K562 (cell line): ENCODE results near the gene LGALS8. TPM values are rescaled to one million over a fixed set of nuclear protein-coding genes. Genes with fewer than 3 reads are reported as not detected.

ENCODE experiments used
- ARID1B ChIP-seq: fragments of 450-650 bp; IDR thresholded peaks from 2 replicates; pipeline ENCODE4 v1.6.1; 2016; ENCODE audit warnings: antibody characterized with exemption, mild to moderate bottlenecking, inconsistent platforms
- CTCF ChIP-seq, 3 experiments: IDR thresholded peaks in 2 of 3; conservative IDR thresholded peaks in 1 of 3; 2 replicates each; pipeline ENCODE4 v1.5.1; 2011 to 2012; ENCODE audit warnings: low read length in 3 of 3, mild to moderate bottlenecking in 3 of 3, control low read depth in 2 of 3, improper control_type of control experiment in 1 of 3, inconsistent platforms in 1 of 3, low read depth in 1 of 3, mixed read lengths in 1 of 3, moderate library complexity in 1 of 3; ENCODE audit not compliant: insufficient read depth in 2 of 3
- ETS1 ChIP-seq: conservative IDR thresholded peaks from 2 replicates; pipeline ENCODE4 v1.6.1; 2011; ENCODE audit warnings: low read depth, mild to moderate bottlenecking, low read length; ENCODE audit not compliant: control insufficient read depth
- JUN ChIP-seq, 2 experiments: sonication (generic) in 1 of 2; formaldehyde crosslinking in 1 of 2; IDR thresholded peaks; 2 replicates each; pipeline versions ENCODE4 v1.6.1 to v1.8.0; 2012 to 2022; ENCODE audit warnings: borderline replicate concordance in 2 of 2, mild to moderate bottlenecking in 2 of 2, improper control_type of control experiment in 1 of 2, low read depth in 1 of 2, low read length in 1 of 2, missing genetic modification reagents in 1 of 2
- NR2C2 ChIP-seq, 2 experiments: fragments of 200-800 bp in 1 of 2; sonication (Bioruptor generic) in 1 of 2; sonication (generic) in 1 of 2; formaldehyde crosslinking in 1 of 2; IDR thresholded peaks; 2 replicates each; pipeline versions ENCODE4 v1.6.1 to v1.8.0; 2016 to 2022; ENCODE audit warnings: mild to moderate bottlenecking in 1 of 2, missing compliant biosample characterization in 1 of 2, missing genetic modification characterization in 1 of 2, missing genetic modification reagents in 1 of 2
- NR2F6 ChIP-seq: fragments of 450-650 bp; formaldehyde crosslinking; IDR thresholded peaks from 2 replicates; pipeline ENCODE4 v1.4.0; 2020; ENCODE audit warnings: mild to moderate bottlenecking
- PBX2 ChIP-seq, 2 experiments: IDR thresholded peaks in 1 of 2; conservative IDR thresholded peaks in 1 of 2; 2 replicates each; pipeline ENCODE4 v1.6.1; 2016; ENCODE audit warnings: low read depth in 2 of 2, mild to moderate bottlenecking in 1 of 2, missing compliant biosample characterization in 1 of 2, missing genetic modification characterization in 1 of 2, moderate library complexity in 1 of 2
- POLR2AphosphoS5 ChIP-seq: IDR thresholded peaks from 2 replicates; pipeline ENCODE4 v1.6.1; 2011; ENCODE audit warnings: mild to moderate bottlenecking, low read depth, low read length, moderate library complexity; ENCODE audit not compliant: control insufficient read depth, insufficient read depth
- RAD51 ChIP-seq: fragments of 450-650 bp; IDR thresholded peaks from 2 replicates; pipeline ENCODE4 v1.7.1; 2016; ENCODE audit warnings: low read depth, mild to moderate bottlenecking, borderline replicate concordance
- SMARCA4 ChIP-seq: fragments of 450-650 bp; IDR thresholded peaks from 2 replicates; pipeline ENCODE4 v1.6.1; 2016
- THAP12 ChIP-seq: fragments of 250-450 bp; sonication (Bioruptor Pico); IDR thresholded peaks from 2 replicates; pipeline ENCODE4 v1.9.0; 2021; ENCODE audit warnings: mild to moderate bottlenecking, inconsistent platforms
- USF1 ChIP-seq: sonication (generic); formaldehyde crosslinking; IDR thresholded peaks from 2 replicates; pipeline ENCODE4 v1.9.0; 2022; ENCODE audit warnings: mild to moderate bottlenecking, missing genetic modification reagents
- ZNF449 ChIP-seq: fragments of 250-450 bp; sonication (Bioruptor Pico); IDR thresholded peaks from 2 replicates; pipeline ENCODE4 v1.8.0; 2022; ENCODE audit warnings: moderate library complexity, mild to moderate bottlenecking, inconsistent platforms
- ZNF551 ChIP-seq: fragments of 250-450 bp; sonication (Bioruptor Pico); IDR thresholded peaks from 2 replicates; pipeline ENCODE4 v1.5.0; 2021; ENCODE audit warnings: mild to moderate bottlenecking, moderate library complexity
- polyA plus RNA-seq, 8 experiments: library from polyadenylated mRNA; depleted of rRNA in 4 of 8; stranded (reverse) in 5 of 8; unstranded in 3 of 8; fragments of >200 nt; fragmentation: Nextera tagmentation in 2 of 8; fragmentation: Illumina TruSeq in 1 of 8; extraction: Ambion mirVana in 2 of 8; extraction: Trizol in 1 of 8; gene quantifications; 2 replicates each; pipeline versions ENCODE4 v1.2.1 to v1.2.3, GENCODE V29; 2011 to 2014; ENCODE audit warnings: inconsistent platforms in 1 of 8, missing spikeins in 1 of 8
- total RNA-seq, 7 experiments: library from RNA; depleted of rRNA in 6 of 7; stranded (reverse); fragments of >200 nt in 6 of 7; fragmentation: Illumina TruSeq in 2 of 7; extraction: Trizol in 2 of 7; gene quantifications; 2 replicates each; pipeline versions ENCODE4 v1.2.1 to v1.2.3, GENCODE V29; 2011 to 2021; ENCODE audit warnings: low replicate concordance in 1 of 7

Gene LGALS8
- total and polyA plus RNA-seq, 9 of the 15 experiments (the other 6 are each of a cell fraction or from before 2014, with no cell fraction given) = 57.4 to 87.7 (median 70.3) TPM

- TF ChIP-seq PBX2 (CRISPR knock-in tag; IDR thresholded peaks at IDR 0.05; ENCODE audit: low read depth) (peak; percentile 73), PBX2 (tag; conservative IDR thresholded peaks at IDR 0.05; ENCODE audit: low read depth) (peak; percentile 91), NR2F6 (CRISPR knock-in tag) (peak; percentile 84), ZNF551 (CRISPR knock-in tag) (no peak), ARID1B (peak; percentile 96), ZNF449 (CRISPR knock-in tag) (no peak), JUN (IDR thresholded peaks at IDR 0.05; ENCODE audit: borderline replicate concordance, low read depth, low read length) (peak; percentile 48; the same call in 1 of the 2 replicates), JUN (CRISPR knock-in tag; IDR thresholded peaks at IDR 0.05; ENCODE audit: borderline replicate concordance) (no peak), NR2C2 (CRISPR knock-in tag; IDR thresholded peaks at IDR 0.05) (peak; percentile 82; the same call in 1 of the 2 replicates), NR2C2 (tag; IDR thresholded peaks at IDR 0.05) (peak; percentile 82), THAP12 (CRISPR knock-in tag) (no peak), USF1 (no peak), RAD51 (0 out of 2 replicates have a peak, but pooled peaks have one; percentile 26), CTCF (IDR thresholded peaks at IDR 0.05 in 2 of 3, conservative IDR thresholded peaks at IDR 0.05 in 1 of 3; ENCODE audit: insufficient read depth in 2 of 3, low read depth in 1 of 3, low read length in 3 of 3) (no peak), POLR2AphosphoS5 (peak; percentile 66; the same call in 1 of the 2 replicates), SMARCA4 (peak; percentile 89), ETS1 (no peak)
These were observed 9.1 kb downstream of the LGALS8 start (continued) for GRCh38 chr1:236532850-236533249.
